Stomach smooth muscle (tissue), 2 donors: ENCODE results near the gene ADM.

Source experiments
- H3K27ac ChIP-seq: one replicate; pipeline ENCODE4 v1.7.0; 2013; ENCODE audit warnings: mild to moderate bottlenecking, low read length, inconsistent platforms
- H3K27me3 ChIP-seq, 2 donors: one replicate each; pipeline ENCODE4 v1.7.0; 2013; ENCODE audit warnings: low read length in 2 of 2; ENCODE audit not compliant: insufficient read depth in 2 of 2, control insufficient read depth in 1 of 2
- H3K36me3 ChIP-seq, 2 donors: one replicate each; pipeline ENCODE4 v1.7.0; 2013; ENCODE audit warnings: low read length in 2 of 2; ENCODE audit not compliant: control insufficient read depth in 2 of 2, insufficient read depth in 2 of 2
- H3K4me1 ChIP-seq: one replicate; pipeline ENCODE4 v1.7.0; 2013; ENCODE audit warnings: low read length; ENCODE audit not compliant: control insufficient read depth, insufficient read depth
- H3K4me3 ChIP-seq, 2 donors: one replicate each; pipeline ENCODE4 v1.7.0; 2013; ENCODE audit warnings: low read length in 2 of 2
- H3K9ac ChIP-seq, 2 donors: one replicate each; pipeline ENCODE4 v1.7.0; 2013; ENCODE audit warnings: low read length in 2 of 2, mild to moderate bottlenecking in 1 of 2
- H3K9me3 ChIP-seq, 2 donors: one replicate each; pipeline ENCODE4 v1.7.0; 2013; ENCODE audit warnings: low read length in 2 of 2; ENCODE audit not compliant: control insufficient read depth in 2 of 2
- donor health status: healthy.
- donor health status: Pancreatic carcinoma.

ADM gene

DNA sequence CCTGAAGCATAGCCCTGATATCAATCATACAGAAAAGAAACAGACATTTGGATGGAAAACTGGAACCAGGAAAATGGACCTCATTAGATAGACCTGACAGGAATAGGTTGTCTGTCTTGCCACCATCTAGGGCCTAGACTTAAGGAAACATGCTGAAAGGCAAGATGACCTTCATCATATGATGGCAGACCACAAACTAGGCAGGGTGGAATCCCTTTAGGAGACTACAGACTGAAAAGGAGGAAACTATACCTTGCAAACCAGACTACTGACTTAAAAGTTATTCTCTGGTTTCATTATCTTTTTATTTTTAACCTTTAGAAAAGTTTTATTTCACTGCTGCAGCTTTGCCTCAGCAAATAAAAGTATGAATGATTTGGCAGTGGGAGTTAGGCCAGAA lies 31.1 kb upstream of the ADM start:
- H3K9ac ChIP-seq: no peak overlapping the region
- H3K9me3 ChIP-seq: no peaks in the 10 kb centered on the region
- H3K36me3 ChIP-seq: no peaks in the 10 kb centered on the region
- no peaks in the 10 kb centered on the region for H3K27me3 ChIP-seq
- H3K27ac ChIP-seq: peak overlapping the region; percentile 18
- H3K4me3 ChIP-seq: no peak overlapping the region
- H3K4me1 ChIP-seq: peaks cover 7% of the 10 kb centered on the region

DNA sequence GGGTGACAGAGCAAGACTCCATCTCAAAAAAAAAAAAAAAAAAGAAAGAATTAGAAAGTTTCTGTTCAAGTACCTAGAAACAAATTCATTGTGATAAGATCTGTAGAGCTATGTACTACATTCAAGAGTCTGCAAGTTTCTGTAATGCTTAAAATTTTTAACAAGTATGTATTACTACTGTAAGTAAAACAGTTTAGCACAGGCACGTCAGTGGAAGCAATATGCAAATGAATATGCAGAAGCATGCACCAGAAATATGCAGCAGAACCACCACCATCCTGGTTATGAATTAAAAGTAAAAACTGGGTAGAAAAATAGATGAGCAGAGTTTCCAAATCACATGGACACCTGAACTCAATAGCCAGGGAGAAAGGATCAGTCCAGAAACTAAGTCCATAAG lies 30.1 kb upstream of the ADM start:
- Histone ChIP-seq H3K36me3 (no peaks in the 10 kb centered on the region), H3K9me3 (no peaks in the 10 kb centered on the region), H3K4me1 (peaks cover 7% of the 10 kb centered on the region), H3K9ac (no peak overlapping the region), H3K27ac (no peak overlapping the region), H3K4me3 (no peak overlapping the region), H3K27me3 (no peaks in the 10 kb centered on the region)

DNA sequence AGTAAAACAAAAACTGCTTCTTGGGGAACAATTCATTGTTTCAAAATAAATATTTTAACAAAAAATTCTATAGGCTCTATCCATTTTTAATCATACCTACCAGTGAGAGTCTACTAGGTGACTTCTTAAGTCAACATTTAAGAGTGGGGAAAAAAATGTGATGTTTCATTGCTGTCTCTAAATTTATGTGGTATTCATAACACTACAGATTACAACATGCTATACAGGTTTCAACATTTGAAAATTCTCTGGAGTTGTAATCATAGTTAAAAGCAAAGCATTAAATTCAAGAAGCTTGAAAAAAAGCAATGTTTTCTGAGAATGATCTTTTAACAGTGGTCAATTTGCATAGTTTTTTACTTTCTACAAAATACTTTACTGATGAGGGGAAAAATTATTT lies 29.2 kb upstream of the ADM start:
- Histone ChIP-seq H3K36me3 (no peaks in the 10 kb centered on the region), H3K9ac (no peak overlapping the region), H3K9me3 (no peaks in the 10 kb centered on the region), H3K4me3 (no peak overlapping the region), H3K27ac (no peak overlapping the region), H3K4me1 (peaks cover 7% of the 10 kb centered on the region), H3K27me3 (no peaks in the 10 kb centered on the region)

DNA sequence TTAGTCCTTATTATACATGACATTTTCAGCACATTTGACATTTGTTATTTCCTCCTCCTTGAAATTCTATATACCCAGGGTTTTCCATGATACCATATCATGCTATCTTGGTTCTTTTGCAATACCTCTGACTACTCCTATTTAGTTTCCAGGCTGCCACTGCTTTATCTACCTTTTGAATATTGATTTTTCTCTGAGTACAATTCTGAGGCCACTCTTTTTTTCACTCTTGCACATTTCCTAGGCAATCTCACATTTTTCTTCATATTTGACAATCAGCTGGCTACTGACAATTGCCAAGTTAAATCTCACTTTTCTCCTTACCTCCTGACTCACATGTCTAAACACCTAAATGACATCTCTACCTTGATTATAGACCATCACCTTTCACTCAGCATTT lies 22.8 kb upstream of the ADM start:
- Histone ChIP-seq H3K27me3 (no peaks in the 10 kb centered on the region), H3K9me3 (no peaks in the 10 kb centered on the region), H3K4me3 (no peak overlapping the region), H3K4me1 (no peaks in the 10 kb centered on the region), H3K27ac (no peak overlapping the region), H3K9ac (no peak overlapping the region), H3K36me3 (no peaks in the 10 kb centered on the region)

DNA sequence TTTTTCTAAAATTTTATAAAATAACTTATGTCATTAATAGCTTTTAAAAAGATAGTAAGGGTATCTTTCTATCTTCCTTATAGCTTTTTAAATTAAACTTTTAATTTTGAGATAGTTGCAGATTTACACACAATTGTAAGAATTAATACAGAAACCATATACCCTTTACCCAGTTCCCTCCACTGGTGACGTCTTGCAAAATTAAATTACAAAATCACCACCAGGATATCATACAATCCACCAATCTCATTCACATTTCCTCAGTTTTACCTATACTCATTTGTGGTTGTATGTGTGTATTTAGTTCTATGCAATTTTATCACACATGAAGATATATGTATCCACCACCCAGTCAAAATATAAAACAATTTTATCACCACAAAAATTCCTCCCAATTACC lies 20.9 kb upstream of the ADM start:
- Histone ChIP-seq H3K27me3 (no peaks in the 10 kb centered on the region), H3K9me3 (no peaks in the 10 kb centered on the region), H3K27ac (no peak overlapping the region), H3K4me1 (peaks cover 9% of the 10 kb centered on the region), H3K9ac (no peak overlapping the region), H3K4me3 (no peak overlapping the region), H3K36me3 (peaks cover 0 to 3% of the 10 kb centered on the region in 2 donors)

DNA sequence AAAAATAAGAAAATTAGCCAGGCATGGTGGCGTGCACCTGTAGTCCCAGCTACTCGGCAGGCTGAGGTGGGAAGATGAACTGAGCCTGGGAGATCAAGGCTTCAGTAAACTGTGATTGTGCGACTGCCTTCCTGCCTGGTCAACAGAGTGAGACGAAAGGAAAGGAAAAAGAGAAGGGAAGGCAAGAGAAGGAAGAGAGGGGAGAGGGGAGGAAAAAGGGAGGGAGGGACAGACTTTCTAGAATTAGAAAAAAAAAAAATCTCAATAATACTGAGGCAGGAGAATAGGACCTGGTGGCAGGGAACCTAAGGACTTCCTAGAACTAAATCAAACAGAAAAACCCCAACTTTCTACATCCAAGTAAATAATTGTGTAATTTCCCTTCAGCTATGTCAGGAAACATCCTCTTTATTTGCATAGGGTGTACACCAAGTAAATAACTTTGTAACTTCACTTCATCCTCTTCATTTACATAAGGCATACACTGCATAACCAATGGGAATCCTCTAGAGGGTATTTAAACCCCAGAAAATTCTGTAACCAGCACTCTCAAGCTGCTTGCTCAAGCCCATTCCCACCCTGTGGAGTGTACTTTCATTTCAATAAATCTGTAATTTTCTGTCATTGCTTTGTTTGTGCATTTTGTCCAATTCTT lies 19.6 kb upstream of the ADM start:
- Histone ChIP-seq H3K9ac (no peak overlapping the region), H3K36me3 (peaks cover 0 to 5% of the 10 kb centered on the region in 2 donors), H3K27me3 (no peaks in the 10 kb centered on the region), H3K4me3 (no peak overlapping the region), H3K4me1 (peaks cover 11% of the 10 kb centered on the region), H3K27ac (no peak overlapping the region), H3K9me3 (no peaks in the 10 kb centered on the region)

DNA sequence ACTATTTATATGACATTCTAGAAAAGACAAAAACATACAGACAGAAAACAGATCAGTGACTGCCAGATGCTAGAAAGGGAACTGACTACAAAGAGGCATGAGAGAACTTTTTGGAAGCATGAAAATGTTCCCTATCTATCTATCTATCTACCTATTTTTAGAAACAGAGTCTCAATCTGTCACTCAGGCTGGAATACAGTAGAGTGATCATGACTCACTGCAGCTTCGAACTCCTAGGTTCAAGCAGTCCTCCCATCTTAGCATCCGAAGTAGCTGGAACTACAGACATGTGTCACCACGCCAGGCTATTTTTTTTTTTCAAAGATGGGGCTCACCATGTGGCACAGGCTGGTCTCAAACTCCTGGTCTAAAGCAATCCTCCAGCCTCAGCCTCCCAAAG lies 17.7 kb upstream of the ADM start:
- H3K36me3 ChIP-seq: peaks cover 0 to 6% of the 10 kb centered on the region in 2 donors
- no peaks in the 10 kb centered on the region for H3K9me3 ChIP-seq
- no peak overlapping the region for H3K27ac ChIP-seq
- H3K27me3 ChIP-seq: no peaks in the 10 kb centered on the region
- H3K4me1 ChIP-seq: peaks cover 11% of the 10 kb centered on the region
- H3K9ac ChIP-seq: no peak overlapping the region
- H3K4me3 ChIP-seq: no peak overlapping the region

DNA sequence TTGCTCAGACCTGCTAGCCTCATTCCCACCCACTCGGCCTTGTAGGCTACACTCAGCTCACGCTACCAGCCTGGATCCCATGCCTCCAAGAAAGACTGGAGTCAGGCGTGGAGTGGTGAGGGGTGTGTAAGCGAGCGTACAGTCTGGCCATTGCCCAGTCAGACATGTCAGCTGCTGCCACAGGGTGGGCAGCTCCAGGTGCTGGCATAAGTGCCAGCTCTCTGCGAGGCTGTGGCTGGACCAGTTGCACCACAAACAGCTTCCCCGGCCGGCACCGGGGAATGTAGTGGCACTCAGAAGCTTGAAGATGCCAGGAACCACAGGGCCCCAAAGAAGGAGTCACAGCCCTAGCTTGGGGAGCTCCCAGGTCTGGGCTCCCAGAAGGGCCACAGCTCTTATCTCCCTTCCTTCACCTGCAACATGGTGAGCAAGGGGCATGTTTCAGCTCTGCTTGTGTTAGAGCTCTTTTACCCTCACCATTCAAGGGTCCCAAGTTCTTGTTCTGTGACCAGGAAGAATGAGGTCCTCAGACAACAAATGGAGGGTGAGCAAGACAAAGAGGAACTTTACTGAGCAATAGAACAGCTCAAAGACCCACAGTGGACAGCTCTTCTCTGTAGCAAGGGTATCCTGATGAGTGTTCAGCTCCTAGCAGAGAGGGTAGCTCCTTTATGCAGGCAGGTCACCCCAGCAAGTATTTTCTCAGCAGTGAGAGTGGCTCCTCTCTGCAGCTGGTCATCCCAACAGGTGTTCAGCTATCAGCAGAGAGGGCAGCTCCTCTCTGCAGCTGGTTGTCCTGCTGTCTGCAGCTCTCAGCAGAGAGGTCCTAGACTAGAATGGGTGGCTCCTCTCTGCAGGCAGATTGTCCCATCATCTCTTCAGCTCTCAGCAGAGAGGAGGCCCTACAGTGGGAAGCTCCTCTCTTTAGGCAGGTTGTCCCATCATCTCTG lies 16.8 kb upstream of the ADM start:
- H3K4me1 ChIP-seq: peaks cover 18% of the 10 kb centered on the region
- no peak overlapping the region for H3K27ac ChIP-seq
- H3K9ac ChIP-seq: no peak overlapping the region
- H3K27me3 ChIP-seq: no peaks in the 10 kb centered on the region
- H3K4me3 ChIP-seq: no peak overlapping the region
- H3K36me3 ChIP-seq: peaks cover 0 to 6% of the 10 kb centered on the region in 2 donors
- no peaks in the 10 kb centered on the region for H3K9me3 ChIP-seq

DNA sequence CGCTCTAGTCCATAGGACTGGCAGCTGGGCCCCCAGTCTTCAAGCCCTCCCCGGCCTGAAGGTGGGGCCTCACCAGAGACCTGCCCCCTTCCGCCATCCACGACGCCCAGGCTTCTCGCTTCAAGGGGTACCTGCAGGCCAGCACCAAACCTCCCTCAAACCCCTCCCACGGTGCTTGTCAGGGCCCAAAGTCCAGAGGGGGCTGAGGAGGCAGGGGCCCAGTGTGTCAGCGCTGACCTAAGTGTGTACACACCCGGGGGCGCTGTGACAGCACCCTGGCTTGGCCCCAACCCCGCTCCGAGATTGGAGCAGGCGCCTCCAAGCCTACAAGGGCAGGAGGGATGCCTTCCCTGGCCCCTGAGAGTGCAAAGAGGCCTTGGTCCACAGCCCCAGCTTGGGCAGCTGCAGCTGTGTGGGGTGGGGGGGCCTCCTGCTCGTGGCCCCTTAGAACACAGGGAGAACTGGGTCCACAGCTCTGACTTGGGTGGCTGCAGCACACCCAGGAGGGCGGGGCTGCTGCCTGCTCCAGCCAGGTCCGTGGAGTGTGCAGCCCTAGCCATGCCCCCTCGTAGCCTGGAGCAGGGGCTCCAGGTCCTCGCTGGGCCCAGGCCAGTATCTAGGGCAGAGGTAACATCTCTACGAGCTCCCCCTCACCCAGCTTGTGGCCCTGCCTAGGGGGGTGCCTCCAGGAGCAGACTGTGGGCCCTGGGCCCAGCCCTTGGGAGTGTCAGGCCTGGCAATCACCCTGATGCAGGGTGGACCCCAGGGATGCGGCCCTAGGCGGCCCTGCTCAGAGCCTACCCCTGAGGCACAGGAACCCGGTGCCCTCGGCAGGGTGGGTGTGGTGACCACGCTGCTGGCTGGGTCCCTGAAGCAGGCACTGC lies 15.8 kb upstream of the ADM start:
- no peaks in the 10 kb centered on the region for H3K27me3 ChIP-seq
- no peak overlapping the region for H3K9ac ChIP-seq
- H3K9me3 ChIP-seq: no peaks in the 10 kb centered on the region
- H3K27ac ChIP-seq: no peak overlapping the region
- no peak overlapping the region for H3K4me3 ChIP-seq
- H3K4me1 ChIP-seq: peaks cover 22% of the 10 kb centered on the region
- peaks cover 0 to 6% of the 10 kb centered on the region in 2 donors for H3K36me3 ChIP-seq

DNA sequence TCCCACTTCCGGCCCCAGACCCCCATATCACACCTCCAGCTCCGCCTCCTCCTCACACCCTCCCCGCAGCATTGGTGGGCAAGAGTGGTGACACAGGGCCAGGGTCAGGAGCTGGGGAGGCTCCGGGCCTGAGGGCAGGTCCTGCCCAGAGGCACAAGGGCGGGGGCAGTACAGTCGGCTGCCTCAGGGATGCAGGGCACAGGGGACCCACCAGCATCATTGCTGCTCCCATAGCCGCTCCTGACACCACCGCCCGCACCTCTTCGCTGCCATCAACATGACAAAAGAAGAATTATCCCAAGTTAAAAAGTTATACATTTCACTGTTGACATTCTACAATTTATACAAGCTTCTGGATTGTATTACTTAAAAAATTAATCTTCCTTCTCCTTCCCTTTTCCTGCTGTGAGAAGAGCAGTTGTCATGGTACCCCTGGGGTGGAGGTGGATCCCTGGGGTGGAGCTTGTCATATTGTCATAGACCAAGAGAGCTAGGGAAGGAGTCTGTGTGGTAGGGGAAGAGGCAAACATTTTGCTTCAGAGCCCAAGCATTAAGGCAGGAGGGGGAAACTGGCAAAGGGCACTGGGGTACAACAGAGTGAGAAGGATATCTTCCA lies 15.0 kb upstream of the ADM start:
- Histone ChIP-seq H3K27me3 (no peaks in the 10 kb centered on the region), H3K36me3 (peaks cover 0 to 6% of the 10 kb centered on the region in 2 donors), H3K4me3 (no peak overlapping the region), H3K9ac (no peak overlapping the region), H3K4me1 (peaks cover 30% of the 10 kb centered on the region), H3K9me3 (no peaks in the 10 kb centered on the region), H3K27ac (no peak overlapping the region)
